Bronchial epithelial cell (primary cell): ENCODE results near the gene BAHCC1. TPM values are rescaled to one million over a fixed set of nuclear protein-coding genes. Genes with fewer than 3 reads are reported as not detected.
A peak's percentile ranks its signal among the peaks of the same experiment; 100 is the strongest.

Source experiments
- DNase-seq: peaks from one replicate; pipeline ENCODE4 v3.0.0-alpha.2; 2010; ENCODE audit warnings: low read depth
- FAIRE-seq: peaks from 2 replicates; lab custom pipeline; 2011; peaks lifted over from hg19 to GRCh38; lab: Jason Lieb, UNC
- H3K27me3 ChIP-seq: 2 replicates; pipeline ENCODE4 v1.5.1; 2011; ENCODE audit warnings: low read length; ENCODE audit not compliant: control insufficient read depth, insufficient read depth
- H3K36me3 ChIP-seq: 2 replicates; pipeline ENCODE4 v1.5.1; 2011; ENCODE audit warnings: low read length; ENCODE audit not compliant: control insufficient read depth, insufficient read depth
- H3K4me3 ChIP-seq: 2 replicates; pipeline ENCODE4 v1.5.1; 2011; ENCODE audit warnings: mild to moderate bottlenecking, low read depth, low read length, control low read depth
- total RNA-seq: library from RNA; depleted of rRNA; stranded (reverse); fragments of >200 nt; gene quantifications from 2 replicates; pipeline ENCODE4 v1.2.1, GENCODE V29; 2014
- TF ChIP-seq, protein P1 (sequence below): IDR thresholded peaks from 2 replicates; pipeline ENCODE4 v1.5.1; 2011; ENCODE audit warnings: mild to moderate bottlenecking, moderate library complexity, low read length, control low read depth, inconsistent platforms; ENCODE audit not compliant: insufficient read depth, severe bottlenecking

BAHCC1 gene
- total RNA-seq, 1 donor from 2014 or later = 0.79 TPM

- TF ChIP-seq, protein P1, sequence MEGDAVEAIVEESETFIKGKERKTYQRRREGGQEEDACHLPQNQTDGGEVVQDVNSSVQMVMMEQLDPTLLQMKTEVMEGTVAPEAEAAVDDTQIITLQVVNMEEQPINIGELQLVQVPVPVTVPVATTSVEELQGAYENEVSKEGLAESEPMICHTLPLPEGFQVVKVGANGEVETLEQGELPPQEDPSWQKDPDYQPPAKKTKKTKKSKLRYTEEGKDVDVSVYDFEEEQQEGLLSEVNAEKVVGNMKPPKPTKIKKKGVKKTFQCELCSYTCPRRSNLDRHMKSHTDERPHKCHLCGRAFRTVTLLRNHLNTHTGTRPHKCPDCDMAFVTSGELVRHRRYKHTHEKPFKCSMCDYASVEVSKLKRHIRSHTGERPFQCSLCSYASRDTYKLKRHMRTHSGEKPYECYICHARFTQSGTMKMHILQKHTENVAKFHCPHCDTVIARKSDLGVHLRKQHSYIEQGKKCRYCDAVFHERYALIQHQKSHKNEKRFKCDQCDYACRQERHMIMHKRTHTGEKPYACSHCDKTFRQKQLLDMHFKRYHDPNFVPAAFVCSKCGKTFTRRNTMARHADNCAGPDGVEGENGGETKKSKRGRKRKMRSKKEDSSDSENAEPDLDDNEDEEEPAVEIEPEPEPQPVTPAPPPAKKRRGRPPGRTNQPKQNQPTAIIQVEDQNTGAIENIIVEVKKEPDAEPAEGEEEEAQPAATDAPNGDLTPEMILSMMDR = no peak
- no peaks in the 10 kb centered on the region for H3K27me3 ChIP-seq
- DNase-seq = no peak
- H3K36me3 ChIP-seq = peaks cover 22% of the 10 kb centered on the region
- no peak for FAIRE-seq
- H3K4me3 ChIP-seq = peak overlapping the region; percentile 98
These were observed 116.7 kb downstream of the BAHCC1 start for GRCh38 chr17:81511804-81512561.

- TF ChIP-seq, protein P1 = no peak
- Histone ChIP-seq H3K27me3 (no peaks in the 10 kb centered on the region), H3K36me3 (peaks cover 22% of the 10 kb centered on the region), H3K4me3 (peak within 1 kb of the TSS; percentile 98)
- DNase-seq (peak; percentile 66), FAIRE-seq (no peak)
These were observed 117.5 kb downstream of the BAHCC1 start, which contains the start of gene ACTG1 for GRCh38 chr17:81512562-81513371. Gene ACTG1 (minus strand): TSS chr17:81512799. CDS start chr17:81512354, 445 bp downstream.

DNA sequence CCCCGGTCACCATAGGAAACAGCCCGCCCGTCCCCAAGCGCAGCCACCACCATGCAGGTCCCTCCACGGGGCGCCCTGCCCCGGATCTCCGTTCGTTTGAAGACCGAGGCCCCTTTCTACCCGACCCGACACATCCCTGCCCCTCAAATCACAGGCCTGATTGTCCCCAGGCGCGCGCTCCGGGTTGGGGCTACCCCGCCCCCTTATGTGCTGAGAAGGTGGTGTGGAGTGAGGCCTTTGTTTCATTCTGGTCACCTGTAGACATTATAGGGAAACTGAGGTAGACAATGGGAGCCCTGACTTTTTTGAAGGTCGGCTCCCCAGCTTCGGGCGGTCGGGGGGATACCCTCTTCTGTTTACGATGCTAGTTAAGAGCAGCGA lies 118.1 kb downstream of the BAHCC1 start:
- FAIRE-seq (no peak), DNase-seq (peak; percentile 32)
- Histone ChIP-seq H3K36me3 (peaks cover 22% of the 10 kb centered on the region), H3K4me3 (peak overlapping the region; percentile 98), H3K27me3 (no peaks in the 10 kb centered on the region)
- TF ChIP-seq, protein P1 = no peak

DNA sequence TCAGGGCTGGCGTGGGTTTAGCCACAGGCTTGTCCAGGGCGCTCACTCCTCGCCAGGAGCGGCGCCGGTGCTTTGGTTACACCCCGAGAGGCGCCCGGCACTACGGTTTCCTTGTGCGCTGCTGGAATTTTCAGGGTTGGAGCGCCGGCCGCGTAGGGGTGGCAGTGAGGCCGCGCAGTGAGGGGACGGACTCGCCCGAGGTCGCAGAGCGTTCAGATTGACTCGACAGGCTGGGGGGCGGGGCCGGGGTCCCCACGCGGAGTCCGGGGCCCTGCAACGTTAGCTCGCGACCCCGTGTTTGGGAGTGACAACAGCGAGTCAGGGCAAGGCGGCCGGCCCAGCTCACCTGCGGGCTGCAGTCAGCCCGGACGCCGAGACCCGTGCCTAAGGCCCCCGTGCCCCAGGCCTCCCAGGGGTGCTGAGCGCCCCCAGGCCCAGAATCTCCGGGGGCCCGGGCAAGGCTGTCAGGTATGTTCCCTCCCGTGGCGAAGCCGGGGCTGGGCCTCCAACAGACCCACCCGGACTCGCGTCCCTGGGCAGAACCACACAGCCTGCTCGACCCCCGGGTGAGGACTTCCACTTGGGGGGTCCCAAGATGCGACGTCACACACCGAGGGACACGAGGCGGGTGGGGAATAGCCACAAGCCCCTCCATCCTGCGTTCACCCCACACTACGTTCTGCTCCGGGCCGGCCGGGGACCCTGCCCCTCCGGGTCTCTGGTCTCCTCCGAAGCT lies 118.7 kb downstream of the BAHCC1 start:
- peak overlapping the region; percentile 98 for H3K4me3 ChIP-seq
- TF ChIP-seq, protein P1 = no peak
- DNase-seq (peak; percentile 38), FAIRE-seq (no peak)
- H3K36me3 ChIP-seq = peaks cover 22% of the 10 kb centered on the region
- no peaks in the 10 kb centered on the region for H3K27me3 ChIP-seq

GRCh38 chr17:81514489-81514738 lies 119.2 kb downstream of the BAHCC1 start:
- Histone ChIP-seq H3K36me3 (peaks cover 22% of the 10 kb centered on the region), H3K27me3 (no peaks in the 10 kb centered on the region), H3K4me3 (peak overlapping the region; percentile 98)
- TF ChIP-seq, protein P1 = no peak
- FAIRE-seq (no peak), DNase-seq (no peak)
